Loucy (cell line): ENCODE measurements around the gene TMC3.

ENCODE experiments used
- H2AFZ ChIP-seq: fragments of 200-600 bp; sonication (generic); 2 replicates; pipeline ENCODE4 v1.6.0; 2016; ENCODE audit warnings: antibody characterized with exemption, mild to moderate bottlenecking, low read length, moderate library complexity
- H3F3A ChIP-seq: fragments of 200-600 bp; 2 replicates; pipeline ENCODE4 v1.6.0; 2016; ENCODE audit warnings: antibody characterized with exemption, low read depth, mild to moderate bottlenecking
- H3K27me3 ChIP-seq: fragments of 200-600 bp; sonication (generic); 2 replicates; pipeline ENCODE4 v1.6.1; 2014; ENCODE audit warnings: low read length, mild to moderate bottlenecking; ENCODE audit not compliant: insufficient read depth, poor library complexity, severe bottlenecking
- H3K36me3 ChIP-seq: fragments of 200-600 bp; sonication (generic); 2 replicates; pipeline ENCODE4 v1.6.1; 2016; ENCODE audit warnings: low read length; ENCODE audit not compliant: insufficient read depth
- H3K4me1 ChIP-seq: fragments of 200-600 bp; sonication (generic); 2 replicates; pipeline ENCODE4 v1.5.1; 2014; ENCODE audit warnings: low read length, mild to moderate bottlenecking; ENCODE audit not compliant: insufficient read depth, poor library complexity, severe bottlenecking
- H3K4me2 ChIP-seq: fragments of 200-600 bp; sonication (generic); 2 replicates; pipeline ENCODE4 v1.6.0; 2014; ENCODE audit warnings: antibody characterized with exemption, low read length, low read depth, mild to moderate bottlenecking; ENCODE audit not compliant: poor library complexity, severe bottlenecking
- H3K4me3 ChIP-seq: fragments of 200-600 bp; sonication (generic); 2 replicates; pipeline ENCODE4 v1.5.1; 2014; ENCODE audit warnings: low read length, mild to moderate bottlenecking, mixed read lengths; ENCODE audit not compliant: poor library complexity, severe bottlenecking
- H3K79me2 ChIP-seq: fragments of 200-600 bp; sonication (generic); 2 replicates; pipeline ENCODE4 v1.6.1; 2014; ENCODE audit warnings: low read length; ENCODE audit not compliant: insufficient read depth
- H3K9ac ChIP-seq: fragments of 200-600 bp; sonication (generic); 2 replicates; pipeline ENCODE4 v1.6.0; 2014; ENCODE audit warnings: mild to moderate bottlenecking, low read depth, low read length, moderate library complexity; ENCODE audit not compliant: poor library complexity, severe bottlenecking
- H3K9me2 ChIP-seq: fragments of 200-600 bp; sonication (generic); replicated peaks from 2 replicates; pipeline ENCODE4 v1.6.1; 2016; ENCODE audit warnings: low read depth, low read length, mixed read lengths
- H3K9me3 ChIP-seq: fragments of 200-600 bp; sonication (generic); 2 replicates; pipeline ENCODE4 v1.6.1; 2014; ENCODE audit warnings: mild to moderate bottlenecking, antibody characterized with exemption, low read length, low read depth; ENCODE audit not compliant: insufficient read depth
- H4K20me1 ChIP-seq: fragments of 200-600 bp; sonication (generic); 2 replicates; pipeline ENCODE4 v1.6.0; 2014; ENCODE audit warnings: antibody characterized with exemption, low read length, mild to moderate bottlenecking; ENCODE audit not compliant: insufficient read depth, poor library complexity, severe bottlenecking
- EZH2phosphoT487 ChIP-seq: fragments of 200-600 bp; IDR thresholded peaks from 2 replicates; pipeline ENCODE4 v1.6.1; 2018; ENCODE audit warnings: antibody characterized with exemption, mild to moderate bottlenecking, moderate library complexity, borderline replicate concordance
- TF ChIP-seq, protein P1 (sequence below): fragments of 200-600 bp; sonication (generic); conservative IDR thresholded peaks from 2 replicates; pipeline ENCODE4 v1.5.1; 2014; ENCODE audit warnings: mild to moderate bottlenecking, antibody characterized with exemption, low read length

The TMC3 gene

GRCh38 chr15:81376231-81376630 lies 2.2 kb upstream of the TMC3 start:
- no peaks in the 10 kb centered on the region for H3F3A ChIP-seq
- H3K79me2 ChIP-seq: no peaks in the 10 kb centered on the region
- no peaks in the 10 kb centered on the region for H3K4me1 ChIP-seq
- no peaks in the 10 kb centered on the region for H3K27me3 ChIP-seq
- no peaks in the 10 kb centered on the region for H3K36me3 ChIP-seq
- TF ChIP-seq, protein P1, sequence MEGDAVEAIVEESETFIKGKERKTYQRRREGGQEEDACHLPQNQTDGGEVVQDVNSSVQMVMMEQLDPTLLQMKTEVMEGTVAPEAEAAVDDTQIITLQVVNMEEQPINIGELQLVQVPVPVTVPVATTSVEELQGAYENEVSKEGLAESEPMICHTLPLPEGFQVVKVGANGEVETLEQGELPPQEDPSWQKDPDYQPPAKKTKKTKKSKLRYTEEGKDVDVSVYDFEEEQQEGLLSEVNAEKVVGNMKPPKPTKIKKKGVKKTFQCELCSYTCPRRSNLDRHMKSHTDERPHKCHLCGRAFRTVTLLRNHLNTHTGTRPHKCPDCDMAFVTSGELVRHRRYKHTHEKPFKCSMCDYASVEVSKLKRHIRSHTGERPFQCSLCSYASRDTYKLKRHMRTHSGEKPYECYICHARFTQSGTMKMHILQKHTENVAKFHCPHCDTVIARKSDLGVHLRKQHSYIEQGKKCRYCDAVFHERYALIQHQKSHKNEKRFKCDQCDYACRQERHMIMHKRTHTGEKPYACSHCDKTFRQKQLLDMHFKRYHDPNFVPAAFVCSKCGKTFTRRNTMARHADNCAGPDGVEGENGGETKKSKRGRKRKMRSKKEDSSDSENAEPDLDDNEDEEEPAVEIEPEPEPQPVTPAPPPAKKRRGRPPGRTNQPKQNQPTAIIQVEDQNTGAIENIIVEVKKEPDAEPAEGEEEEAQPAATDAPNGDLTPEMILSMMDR: no peak
- TF ChIP-seq EZH2phosphoT487: no peak
- no peaks in the 10 kb centered on the region for H3K9me2 ChIP-seq
- H4K20me1 ChIP-seq: no peaks in the 10 kb centered on the region
- no peak overlapping the region for H3K9ac ChIP-seq
- no peak overlapping the region for H3K4me2 ChIP-seq
- H3K4me3 ChIP-seq: no peak overlapping the region
- H3K9me3 ChIP-seq: no peaks in the 10 kb centered on the region
- H2AFZ ChIP-seq: no peak overlapping the region

GRCh38 chr15:81375461-81375860 lies 1.4 kb upstream of the TMC3 start:
- H3K4me1 ChIP-seq: no peaks in the 10 kb centered on the region
- H2AFZ ChIP-seq: no peak overlapping the region
- no peaks in the 10 kb centered on the region for H4K20me1 ChIP-seq
- no peaks in the 10 kb centered on the region for H3K27me3 ChIP-seq
- no peaks in the 10 kb centered on the region for H3K36me3 ChIP-seq
- H3K9ac ChIP-seq: no peak overlapping the region
- H3K9me2 ChIP-seq: no peaks in the 10 kb centered on the region
- no peaks in the 10 kb centered on the region for H3K79me2 ChIP-seq
- H3K9me3 ChIP-seq: no peaks in the 10 kb centered on the region
- TF ChIP-seq, protein P1: no peak
- TF ChIP-seq EZH2phosphoT487: no peak
- no peak overlapping the region for H3K4me2 ChIP-seq
- no peaks in the 10 kb centered on the region for H3F3A ChIP-seq
- no peak overlapping the region for H3K4me3 ChIP-seq

- Histone ChIP-seq H3K79me2 (no peaks in the 10 kb centered on the region), H4K20me1 (no peaks in the 10 kb centered on the region), H3K4me1 (no peaks in the 10 kb centered on the region), H3F3A (no peaks in the 10 kb centered on the region), H3K4me3 (no peak overlapping the region), H3K4me2 (no peak overlapping the region), H3K9me3 (no peaks in the 10 kb centered on the region), H2AFZ (no peak overlapping the region), H3K9me2 (no peaks in the 10 kb centered on the region), H3K36me3 (no peaks in the 10 kb centered on the region), H3K27me3 (no peaks in the 10 kb centered on the region), H3K9ac (no peak overlapping the region)
- TF ChIP-seq, protein P1: no peak
- no peak for TF ChIP-seq EZH2phosphoT487
Observed at GRCh38 chr15:81373176-81373575, 837 bp downstream of the TMC3 start.
